GM20000 (cell line): Measurements from ENCODE around the gene DEFB113.
"Not testable (repeated sequence)": the region's sequence is repeated elsewhere in the genome, so short reads cannot be mapped to it uniquely, and the experiment has no call there.

Experiments
- DNase-seq: peaks from one replicate; pipeline ENCODE4 v3.0.0; 2012; ENCODE audit warnings: low spot score
- CTCF ChIP-seq: IDR thresholded peaks from 2 replicates; pipeline ENCODE4 v1.5.1; 2012; ENCODE audit warnings: mild to moderate bottlenecking, control low read depth; ENCODE audit errors: extremely low read depth, missing control alignments

Gene DEFB113

GRCh38 chr6:49955847-49956246 lies 13.6 kb downstream of the DEFB113 start:
- DNase-seq = no peak
- TF ChIP-seq CTCF = no peak

GRCh38 chr6:49951926-49952325 lies 17.5 kb downstream of the DEFB113 start:
- DNase-seq = no peak

DNA sequence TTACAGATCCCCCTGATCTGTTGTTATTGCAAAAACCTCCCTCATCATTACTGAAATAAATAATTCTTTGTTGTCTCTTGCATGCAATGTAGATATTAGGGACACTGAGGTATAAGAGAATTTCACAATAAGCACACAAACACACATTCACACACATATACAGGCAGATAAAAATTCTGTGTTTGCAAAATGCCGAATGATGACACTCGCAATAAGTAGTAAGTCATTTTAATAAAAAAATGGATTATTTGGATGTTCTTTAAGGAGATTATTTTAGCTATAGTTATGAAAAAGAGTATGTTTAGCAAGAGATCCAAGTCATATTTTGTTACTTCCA lies 19.0 kb downstream of the DEFB113 start:
- no peak for DNase-seq
- TF ChIP-seq CTCF = no peak

More at GRCh38 chr6:49951926-49952325, 17.5 kb downstream of the DEFB113 start:
- no peak for TF ChIP-seq CTCF

- no peak for DNase-seq
- TF ChIP-seq CTCF = no peak
These were observed 20.4 kb downstream of the DEFB113 start for GRCh38 chr6:49949062-49949461.

DNA sequence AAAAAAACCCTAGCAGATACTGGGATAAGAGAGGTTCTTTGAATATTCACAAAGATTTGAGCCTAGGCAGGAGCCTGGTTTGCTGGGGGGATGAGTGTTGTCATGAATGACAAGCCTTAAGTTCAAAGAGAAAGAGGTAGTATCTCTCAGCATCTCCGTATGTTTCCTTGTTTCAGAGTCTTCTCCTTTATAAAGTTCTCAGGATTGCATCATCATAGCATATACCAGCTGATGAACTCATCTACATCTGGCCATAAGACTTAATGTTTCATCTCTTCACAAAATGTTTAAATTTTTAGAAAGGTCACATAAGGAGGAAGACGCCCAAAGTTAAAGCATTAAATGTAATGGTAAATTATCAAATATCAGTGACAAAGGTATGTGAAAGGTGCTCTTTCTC lies 22.6 kb downstream of the DEFB113 start:
- DNase-seq = no peak
- no peak for TF ChIP-seq CTCF

DNA sequence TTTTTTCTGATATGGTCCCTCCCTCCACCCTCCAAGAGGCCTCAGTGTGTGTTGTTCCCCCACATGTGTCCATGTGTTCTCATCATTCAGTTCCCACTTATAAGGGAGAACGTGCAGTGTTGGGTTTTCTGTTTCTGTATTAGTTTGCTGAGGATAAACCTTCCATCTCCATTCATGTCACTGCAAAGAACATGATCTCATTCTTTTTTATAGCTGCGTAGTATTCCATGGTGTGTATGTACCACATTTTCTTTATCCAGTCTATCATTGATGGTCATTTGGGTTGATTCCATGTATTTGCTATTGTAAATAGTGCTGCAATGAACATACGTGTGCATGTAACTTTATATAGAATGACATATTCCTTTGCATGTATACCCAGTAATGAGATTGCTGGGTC lies 25.4 kb downstream of the DEFB113 start:
- not testable (repeated sequence) for DNase-seq

GRCh38 chr6:49939993-49940498 lies 29.4 kb downstream of the DEFB113 start:
- no peak for DNase-seq
- no peak for TF ChIP-seq CTCF

DNA sequence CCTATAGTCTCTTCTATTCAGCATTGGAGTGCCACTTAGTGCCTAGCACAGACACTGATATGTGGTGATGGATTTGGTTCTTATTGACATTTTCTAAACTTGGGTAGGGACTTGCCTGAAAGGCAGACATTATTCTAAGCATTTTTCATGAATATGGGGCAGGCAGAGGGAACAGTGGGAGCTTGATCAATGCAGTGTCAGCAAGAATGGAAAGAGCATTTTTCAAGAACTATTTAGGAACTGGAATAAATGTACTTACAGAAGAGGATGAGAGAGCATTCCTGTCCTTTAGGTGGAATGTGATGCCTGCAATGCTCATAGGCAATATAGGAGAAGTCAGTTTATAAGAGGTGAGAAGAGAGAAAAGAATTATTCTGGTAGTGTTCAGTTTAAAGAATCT lies 31.6 kb downstream of the DEFB113 start:
- no peak for DNase-seq
- no peak for TF ChIP-seq CTCF
